Fibroblast of the conjunctiva (primary cell): ENCODE data around the gene PGM2L1.
"Not testable (repeated sequence)": the region's sequence is repeated elsewhere in the genome, so short reads cannot be mapped to it uniquely, and the experiment has no call there.

Source experiments
- DNase-seq: peaks from one replicate; pipeline ENCODE4 v3.0.0-alpha.2; 2010; ENCODE audit warnings: low read depth

PGM2L1 gene

GRCh38 chr11:74400606-74401005 lies 2.4 kb upstream of the PGM2L1 start:
- no peak for DNase-seq

- DNase-seq, result no peak
These were observed 561 bp downstream of the PGM2L1 start for GRCh38 chr11:74397501-74398243.

- DNase-seq, result no peak
These were observed 6.0 kb downstream of the PGM2L1 start for GRCh38 chr11:74392256-74392655.

- no peak for DNase-seq
These were observed 7.0 kb downstream of the PGM2L1 start for GRCh38 chr11:74391193-74391592.

GRCh38 chr11:74390697-74391096 lies 7.5 kb downstream of the PGM2L1 start:
- DNase-seq, result no peak

GRCh38 chr11:74388678-74389327 lies 9.4 kb downstream of the PGM2L1 start:
- DNase-seq, result peak; percentile 12

GRCh38 chr11:74384641-74385040 lies 13.6 kb downstream of the PGM2L1 start:
- DNase-seq, result no peak

- no peak for DNase-seq
These were observed 17.3 kb downstream of the PGM2L1 start for GRCh38 chr11:74380746-74381439.

GRCh38 chr11:74377689-74378088 lies 20.5 kb downstream of the PGM2L1 start:
- no peak for DNase-seq

GRCh38 chr11:74373382-74373781 lies 24.9 kb downstream of the PGM2L1 start:
- DNase-seq, result no peak

GRCh38 chr11:74371269-74372052 lies 26.8 kb downstream of the PGM2L1 start:
- no peak for DNase-seq

- no peak for DNase-seq
These were observed 28.1 kb downstream of the PGM2L1 start for GRCh38 chr11:74370123-74370522.

- DNase-seq, result no peak
These were observed 30.4 kb downstream of the PGM2L1 start for GRCh38 chr11:74367881-74368280.

- no peak for DNase-seq
These were observed 31.7 kb downstream of the PGM2L1 start for GRCh38 chr11:74366576-74366975.

GRCh38 chr11:74365805-74366204 lies 32.4 kb downstream of the PGM2L1 start:
- not testable (repeated sequence) for DNase-seq

GRCh38 chr11:74357449-74357848 lies 40.8 kb downstream of the PGM2L1 start:
- no peak for DNase-seq

GRCh38 chr11:74355626-74356025 lies 42.6 kb downstream of the PGM2L1 start:
- DNase-seq, result no peak

GRCh38 chr11:74354036-74354435 lies 44.2 kb downstream of the PGM2L1 start:
- DNase-seq, result no peak

GRCh38 chr11:74347381-74347780 lies 50.9 kb downstream of the PGM2L1 start:
- no peak for DNase-seq

- no peak for DNase-seq
These were observed 52.8 kb downstream of the PGM2L1 start for GRCh38 chr11:74345420-74345819.

- no peak for DNase-seq
These were observed 56.3 kb downstream of the PGM2L1 start for GRCh38 chr11:74341921-74342320.

GRCh38 chr11:74339619-74340018 lies 58.6 kb downstream of the PGM2L1 start:
- DNase-seq, result no peak
